PC-9 (cell line): ENCODE measurements around the gene PARS2.

Experiments
- EZH2 ChIP-seq: fragments of 200-600 bp; sonication (generic); IDR thresholded peaks from 2 replicates; pipeline ENCODE4 v1.8.0; 2017; ENCODE audit warnings: antibody characterized with exemption, low read depth
- TF ChIP-seq, protein P1 (sequence below): fragments of 200-600 bp; sonication (generic); conservative IDR thresholded peaks from 2 replicates; pipeline ENCODE4 v1.6.1; 2017; ENCODE audit warnings: mixed run types, antibody characterized with exemption, mild to moderate bottlenecking, moderate library complexity

- TF ChIP-seq EZH2 = no peak
- TF ChIP-seq, protein P1, sequence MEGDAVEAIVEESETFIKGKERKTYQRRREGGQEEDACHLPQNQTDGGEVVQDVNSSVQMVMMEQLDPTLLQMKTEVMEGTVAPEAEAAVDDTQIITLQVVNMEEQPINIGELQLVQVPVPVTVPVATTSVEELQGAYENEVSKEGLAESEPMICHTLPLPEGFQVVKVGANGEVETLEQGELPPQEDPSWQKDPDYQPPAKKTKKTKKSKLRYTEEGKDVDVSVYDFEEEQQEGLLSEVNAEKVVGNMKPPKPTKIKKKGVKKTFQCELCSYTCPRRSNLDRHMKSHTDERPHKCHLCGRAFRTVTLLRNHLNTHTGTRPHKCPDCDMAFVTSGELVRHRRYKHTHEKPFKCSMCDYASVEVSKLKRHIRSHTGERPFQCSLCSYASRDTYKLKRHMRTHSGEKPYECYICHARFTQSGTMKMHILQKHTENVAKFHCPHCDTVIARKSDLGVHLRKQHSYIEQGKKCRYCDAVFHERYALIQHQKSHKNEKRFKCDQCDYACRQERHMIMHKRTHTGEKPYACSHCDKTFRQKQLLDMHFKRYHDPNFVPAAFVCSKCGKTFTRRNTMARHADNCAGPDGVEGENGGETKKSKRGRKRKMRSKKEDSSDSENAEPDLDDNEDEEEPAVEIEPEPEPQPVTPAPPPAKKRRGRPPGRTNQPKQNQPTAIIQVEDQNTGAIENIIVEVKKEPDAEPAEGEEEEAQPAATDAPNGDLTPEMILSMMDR = no peak
These were observed 46.7 kb upstream of the PARS2 start for GRCh38 chr1:54811066-54811465.
